GM21367 (cell line): ENCODE results near the gene TNIK.

Experiments
- ATAC-seq: cut with Tn5 transposase; IDR thresholded peaks from one replicate; pipeline ENCODE4 v1.9.1; 2021; ENCODE audit not compliant: unreplicated experiment

TNIK gene

DNA sequence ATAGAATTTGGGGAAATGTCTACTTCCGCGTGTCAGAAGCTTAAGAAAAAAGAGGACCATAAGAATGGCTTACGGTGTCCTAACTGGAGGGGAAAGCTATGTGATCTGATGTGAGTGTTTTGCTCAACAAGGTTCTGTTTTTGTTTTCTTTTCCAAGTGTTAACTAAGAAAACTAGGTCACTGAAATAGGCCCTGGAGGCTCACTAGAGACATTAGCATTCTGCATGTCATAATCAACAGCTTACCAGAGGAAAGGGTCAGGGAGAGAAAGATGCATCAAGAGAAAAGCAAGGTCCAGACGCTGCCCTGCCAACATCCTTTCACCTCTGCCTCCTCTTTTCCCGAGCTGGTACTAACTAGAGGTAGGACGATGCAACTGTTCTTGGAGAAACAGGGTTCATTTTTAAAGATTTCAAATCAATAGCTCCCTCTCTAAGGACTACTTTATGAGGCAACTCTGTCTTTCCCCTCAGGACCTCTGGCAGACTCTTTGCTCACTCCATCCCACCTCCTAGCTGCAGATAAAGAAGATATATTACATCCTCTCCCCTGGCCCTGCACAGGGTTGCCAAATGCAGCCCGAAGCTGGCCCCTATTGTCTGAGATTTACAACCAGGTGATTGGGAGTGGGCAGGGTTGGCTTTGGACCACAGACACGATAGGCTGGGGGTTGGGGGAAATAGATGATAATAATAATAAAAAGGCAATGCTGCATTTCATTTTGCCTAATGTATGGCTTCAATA lies 223.8 kb downstream of the TNIK start:
- ATAC-seq: no peak

DNA sequence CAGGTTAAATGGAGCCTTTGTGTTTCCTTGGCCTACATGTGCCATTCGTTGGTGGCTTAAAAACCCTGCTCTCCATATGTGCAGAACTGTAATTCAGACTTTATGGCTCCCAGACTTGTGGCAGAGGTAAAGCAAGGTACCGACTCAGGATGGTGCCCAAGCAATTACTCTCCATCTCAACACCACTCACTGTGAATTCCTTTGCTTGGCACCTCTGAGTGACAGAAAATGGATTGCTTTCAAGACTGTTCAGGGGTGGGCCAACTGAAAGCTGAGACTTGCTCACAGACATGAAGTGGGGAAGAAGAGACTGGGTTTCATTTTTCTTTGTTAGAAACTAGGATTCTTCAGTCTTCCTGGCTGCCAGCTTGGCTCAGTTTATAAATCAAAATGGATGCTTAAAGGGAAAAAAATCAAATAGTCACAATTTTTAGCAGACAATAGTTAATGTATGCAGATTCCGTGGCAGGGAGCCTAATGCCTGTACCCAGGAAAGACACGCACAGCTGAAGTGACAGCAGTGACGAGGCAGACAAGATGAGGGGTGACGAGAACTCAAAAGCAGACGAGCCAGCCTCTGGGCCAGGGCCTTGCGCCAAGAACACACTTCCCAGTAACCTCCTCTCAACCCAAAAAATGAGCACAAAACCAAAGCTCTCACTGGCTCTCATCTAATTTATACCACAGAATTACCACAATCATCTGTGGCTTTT lies 225.8 kb downstream of the TNIK start:
- no peak for ATAC-seq

DNA sequence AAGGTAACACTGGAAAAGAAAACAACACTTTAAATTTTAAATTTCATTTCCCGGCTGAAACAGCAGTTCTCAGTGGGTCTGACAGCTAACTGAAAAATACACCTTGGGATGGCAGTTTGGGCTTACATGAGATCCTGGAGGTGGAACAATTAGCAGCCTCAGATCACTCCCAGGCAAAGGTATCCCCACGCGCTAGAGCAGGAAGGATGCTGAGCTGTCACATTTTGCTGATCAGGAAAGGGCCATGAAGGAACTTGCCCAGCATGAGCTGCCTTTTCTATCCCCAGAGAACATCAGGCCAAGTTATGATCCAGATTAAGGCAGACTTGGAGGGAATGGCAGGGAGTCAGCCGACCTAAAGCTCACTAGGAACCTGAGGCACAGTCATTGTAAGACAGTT lies 228.8 kb downstream of the TNIK start:
- no peak for ATAC-seq

DNA sequence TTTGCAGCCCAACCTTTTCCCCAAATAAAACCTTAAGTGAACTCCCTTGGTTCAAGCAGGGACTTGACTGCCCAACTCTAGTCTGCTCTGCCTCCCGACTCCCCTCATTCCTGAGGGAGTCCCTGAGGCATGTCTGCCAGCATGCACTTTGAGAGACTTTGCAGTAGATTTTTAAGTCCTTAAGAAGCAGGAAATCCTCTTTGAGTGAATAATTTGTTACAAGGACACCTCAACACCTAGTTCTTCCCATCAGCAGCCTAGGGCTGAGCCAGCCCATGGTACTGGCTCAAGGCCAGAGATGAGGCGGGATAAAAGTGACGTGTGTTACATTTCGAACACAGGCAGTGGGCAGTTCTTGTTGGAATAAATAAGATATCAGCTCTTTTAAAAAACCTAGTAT lies 229.3 kb downstream of the TNIK start:
- no peak for ATAC-seq

DNA sequence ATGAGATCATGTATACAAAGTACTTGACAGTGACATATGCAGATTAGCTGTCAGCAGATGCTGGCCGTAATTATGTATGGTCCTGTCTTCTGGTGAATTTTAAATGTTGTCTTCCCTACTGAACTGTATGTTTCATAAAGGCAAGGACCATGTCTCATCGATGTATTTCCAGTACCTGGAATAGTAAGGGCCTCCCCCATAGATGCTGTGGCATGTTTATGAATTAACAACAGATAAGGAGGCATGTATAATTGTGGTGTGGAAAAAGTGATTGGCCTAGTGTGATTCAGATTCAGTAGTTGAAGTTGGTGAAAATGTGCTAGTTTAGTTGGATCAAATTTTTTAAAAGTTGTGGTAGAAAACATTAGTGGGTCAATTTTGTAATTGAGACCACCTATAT lies 231.0 kb downstream of the TNIK start:
- no peak for ATAC-seq

DNA sequence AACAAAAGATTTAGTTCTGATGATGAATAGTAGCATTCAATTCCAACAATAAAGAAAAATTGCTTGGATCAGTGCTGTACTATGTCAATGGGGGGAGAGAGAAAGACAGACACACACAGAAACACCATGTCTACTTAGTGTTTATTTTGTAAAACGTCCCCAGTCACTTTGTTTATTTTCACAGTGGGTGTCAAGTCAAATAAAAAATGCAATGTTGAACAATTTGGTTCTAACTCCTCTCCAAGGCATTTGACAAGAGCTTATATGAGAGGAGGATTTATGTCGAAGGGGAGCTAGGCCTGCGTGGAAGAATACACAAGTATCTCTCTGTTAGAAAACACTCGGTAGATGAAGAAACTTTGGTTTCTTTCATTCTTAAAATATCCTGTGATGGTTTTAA lies 232.0 kb downstream of the TNIK start:
- no peak for ATAC-seq

DNA sequence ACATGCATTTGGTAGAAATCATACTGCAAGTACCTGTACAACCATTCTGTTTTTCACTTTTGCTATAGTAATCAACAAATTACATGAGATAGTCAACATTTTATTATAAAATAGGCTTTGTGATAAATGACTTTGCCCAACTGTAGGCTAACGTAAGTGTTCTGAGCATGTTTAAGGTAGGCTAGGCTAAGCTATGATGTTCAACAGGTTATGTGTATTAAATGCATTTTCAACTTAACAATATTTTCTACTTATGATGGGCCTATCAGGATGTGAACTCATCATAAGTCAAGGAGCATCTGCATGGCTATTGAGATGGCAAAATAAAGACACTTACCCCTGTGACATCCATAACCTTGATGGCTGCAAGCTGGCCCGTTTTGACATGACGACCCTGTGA lies 232.4 kb downstream of the TNIK start:
- no peak for ATAC-seq

DNA sequence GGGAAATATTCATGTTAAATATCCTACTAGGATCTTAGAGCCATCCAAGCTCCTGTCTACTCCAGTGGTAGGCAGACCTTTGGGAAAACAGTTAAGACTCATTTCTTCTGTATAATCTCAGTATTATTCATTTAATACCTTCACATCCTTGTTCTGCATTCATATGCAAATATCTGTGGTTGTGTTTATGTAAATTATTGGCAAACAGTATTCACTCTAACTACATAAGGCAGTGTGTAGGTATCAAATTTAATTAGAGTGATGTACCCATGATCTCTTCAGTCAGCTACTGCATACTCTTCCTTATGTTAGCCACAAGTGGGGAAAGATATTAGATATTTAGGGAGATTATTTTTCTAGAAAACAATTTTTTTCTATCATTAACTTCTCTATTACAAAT lies 232.8 kb downstream of the TNIK start:
- no peak for ATAC-seq

DNA sequence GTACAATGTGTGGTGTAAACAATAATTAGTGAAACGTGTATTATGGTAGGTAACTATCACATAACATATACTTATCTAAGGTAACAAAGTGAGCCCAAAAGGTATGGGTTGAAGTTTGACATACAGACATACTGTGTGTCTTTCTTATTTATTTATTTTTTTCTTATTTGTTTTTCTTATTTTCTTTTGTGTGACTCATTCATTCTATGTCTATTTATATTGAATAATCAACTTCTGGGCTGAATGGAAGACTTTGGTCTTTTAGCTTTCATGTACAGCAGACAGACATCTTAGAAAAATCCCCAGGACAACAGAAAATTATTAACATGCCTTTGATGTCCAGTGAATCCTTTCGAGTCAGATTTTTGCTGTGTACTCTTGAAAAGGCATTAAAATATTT lies 233.4 kb downstream of the TNIK start:
- ATAC-seq: no peak

DNA sequence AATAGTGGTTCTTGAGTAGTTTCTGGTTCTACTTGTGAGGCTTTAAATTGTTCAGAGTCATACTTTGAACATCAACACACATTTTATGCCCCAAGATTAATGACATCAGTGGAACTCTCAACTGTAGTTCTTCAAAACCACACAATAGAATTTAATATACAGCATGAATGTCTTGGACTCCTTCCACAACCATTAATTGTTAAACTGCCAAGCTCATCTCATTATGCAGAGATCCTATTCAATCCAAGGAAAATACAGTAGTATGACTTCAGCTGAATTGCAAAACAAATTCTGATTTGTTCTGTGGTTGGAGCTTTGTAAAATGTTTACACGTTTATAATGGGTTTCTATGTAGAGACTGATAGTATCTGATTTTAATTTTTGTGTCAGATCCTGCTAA lies 234.5 kb downstream of the TNIK start:
- no peak for ATAC-seq

DNA sequence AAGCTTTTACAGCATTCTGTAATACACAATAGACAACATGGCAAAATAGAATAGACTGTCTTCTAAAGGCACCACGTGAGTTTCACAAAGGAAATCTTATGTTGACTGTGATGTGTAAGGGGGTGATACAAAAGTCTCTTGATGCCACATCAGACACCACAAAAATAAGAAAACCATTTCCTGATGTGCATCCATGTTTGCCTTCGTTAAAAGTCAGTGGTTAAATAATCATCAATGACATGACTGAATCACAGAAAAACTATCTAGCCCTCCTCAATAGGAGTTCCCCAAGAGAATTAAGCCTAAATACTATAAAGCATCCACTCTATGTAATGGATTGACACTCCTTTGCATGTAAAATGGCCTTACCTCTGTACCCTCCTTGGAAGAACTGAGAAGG lies 235.0 kb downstream of the TNIK start:
- no peak for ATAC-seq

DNA sequence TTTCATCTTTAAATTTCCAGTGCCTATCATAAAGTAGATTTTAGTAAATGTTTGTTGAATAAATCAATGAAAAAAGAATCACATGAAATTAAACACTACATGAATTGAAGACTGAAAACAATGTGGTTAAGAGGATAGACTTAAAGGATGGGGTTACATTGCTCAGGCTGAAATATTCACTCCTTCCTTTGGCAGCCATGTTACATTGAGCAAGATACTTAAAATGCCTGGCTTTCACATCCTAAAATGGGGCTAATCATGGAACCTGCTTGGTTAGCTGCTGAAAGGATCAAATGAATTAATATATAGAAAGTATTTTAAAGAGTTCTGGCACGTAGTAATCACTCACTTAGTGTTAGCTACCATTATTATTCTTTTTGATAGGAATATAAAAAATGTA lies 236.8 kb downstream of the TNIK start:
- no peak for ATAC-seq

DNA sequence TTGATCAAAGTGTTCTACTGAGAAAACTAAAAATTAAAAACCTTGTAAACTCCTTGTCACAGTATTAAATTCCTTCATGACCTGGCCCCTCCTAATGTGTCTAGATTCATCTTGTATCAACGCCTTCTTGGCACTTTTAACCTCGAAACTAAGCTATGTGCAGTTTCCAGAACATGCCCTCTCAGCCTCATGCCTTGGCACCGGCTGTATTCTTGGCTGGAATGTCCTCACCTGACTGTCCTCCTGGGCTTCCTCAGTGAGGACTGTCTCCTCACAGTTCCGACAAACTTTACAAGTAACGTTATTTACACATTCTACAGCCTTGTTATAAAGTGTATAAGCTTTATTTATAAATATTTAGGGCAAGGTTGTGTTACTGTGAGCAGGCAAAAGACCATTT lies 237.2 kb downstream of the TNIK start:
- ATAC-seq: no peak

DNA sequence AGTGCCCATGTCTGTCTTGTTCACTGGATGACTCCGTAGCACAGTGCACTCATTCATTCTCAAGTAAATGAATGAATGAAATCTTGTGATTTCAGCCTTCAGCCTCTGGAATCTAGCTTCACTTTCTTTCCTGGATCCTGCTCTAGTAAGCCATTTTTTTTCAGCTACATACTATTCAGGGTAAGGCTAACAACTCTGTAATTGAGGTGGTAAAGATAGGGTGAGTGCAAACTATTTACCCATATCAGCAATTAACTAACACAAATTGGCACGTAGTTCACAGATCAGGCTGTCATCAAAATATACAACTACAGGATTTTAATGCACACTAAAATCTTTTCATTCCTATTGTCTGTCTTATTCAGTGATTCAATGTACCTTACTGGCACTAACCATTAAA lies 238.6 kb downstream of the TNIK start:
- ATAC-seq: no peak

DNA sequence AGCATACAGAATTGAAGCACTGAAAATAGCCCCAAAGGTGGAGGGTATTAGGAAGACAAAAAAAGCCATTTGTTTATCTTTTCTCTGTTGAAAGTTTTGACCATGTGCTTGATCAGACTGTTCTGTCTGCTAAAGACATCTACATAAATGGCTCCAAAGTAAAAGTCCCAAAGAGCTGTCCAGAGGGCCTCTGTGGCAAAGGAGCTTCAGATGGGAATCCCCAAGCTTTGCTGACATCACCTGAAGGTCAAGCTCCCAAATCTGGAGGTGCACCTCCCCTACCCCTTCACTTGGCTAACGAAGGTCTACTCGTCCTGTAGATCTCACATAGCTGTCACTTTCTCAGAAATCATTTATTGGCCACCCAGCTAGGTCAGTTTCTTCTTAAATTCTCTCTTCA lies 239.1 kb downstream of the TNIK start:
- no peak for ATAC-seq

DNA sequence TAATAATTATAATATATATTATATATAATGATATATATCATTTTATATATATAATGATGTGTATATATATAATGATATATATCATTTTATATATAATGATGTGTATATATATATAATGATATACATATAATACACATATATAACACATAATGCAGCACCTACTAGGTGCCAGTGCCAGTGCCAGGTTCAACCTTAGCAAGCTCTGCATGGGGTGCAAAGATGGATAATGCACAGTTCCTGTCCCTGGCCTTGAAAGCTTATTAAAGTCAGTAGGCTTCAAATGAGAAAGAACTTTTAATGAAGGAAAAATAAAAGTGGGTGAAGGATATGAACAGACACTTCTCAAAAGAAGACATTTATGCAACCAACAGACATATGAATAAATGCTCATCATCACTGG lies 240.9 kb downstream of the TNIK start:
- no peak for ATAC-seq

DNA sequence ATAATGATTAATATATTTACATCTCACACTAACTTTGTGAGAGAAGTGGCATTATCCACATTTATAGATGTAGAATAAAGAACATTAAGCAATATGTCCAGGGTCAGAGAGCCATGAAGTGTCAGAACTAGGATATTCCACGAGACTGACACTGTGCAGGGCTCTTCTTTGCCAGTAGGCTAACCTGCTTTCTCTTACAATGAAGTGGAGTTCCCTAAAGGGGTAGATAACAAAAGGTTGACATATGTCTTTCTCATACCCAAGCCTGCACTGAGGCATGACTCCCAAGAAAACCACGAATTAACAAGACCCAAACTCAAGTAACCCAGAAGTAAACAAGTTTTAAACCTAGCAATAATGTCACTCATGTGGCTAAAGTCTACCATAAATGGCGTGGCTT lies 242.1 kb downstream of the TNIK start:
- ATAC-seq: no peak

DNA sequence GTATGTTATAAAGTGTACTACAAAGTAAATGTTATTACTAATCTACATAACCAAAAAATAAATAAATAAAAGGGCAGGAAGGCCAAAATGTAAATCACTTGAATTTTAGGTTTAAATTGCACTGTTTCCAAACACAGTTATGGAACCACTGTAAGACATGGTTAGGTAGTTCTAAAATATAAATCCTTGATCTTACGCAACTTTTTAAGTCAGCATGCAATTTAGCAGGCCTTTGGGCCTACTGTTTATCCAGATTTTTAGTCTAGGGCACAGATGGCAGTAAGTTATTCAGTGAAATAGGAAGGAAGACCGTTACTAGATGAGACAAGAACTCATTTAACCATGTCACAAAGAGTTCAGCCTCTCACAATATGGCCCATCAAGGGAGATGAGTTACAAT lies 246.3 kb downstream of the TNIK start:
- no peak for ATAC-seq

DNA sequence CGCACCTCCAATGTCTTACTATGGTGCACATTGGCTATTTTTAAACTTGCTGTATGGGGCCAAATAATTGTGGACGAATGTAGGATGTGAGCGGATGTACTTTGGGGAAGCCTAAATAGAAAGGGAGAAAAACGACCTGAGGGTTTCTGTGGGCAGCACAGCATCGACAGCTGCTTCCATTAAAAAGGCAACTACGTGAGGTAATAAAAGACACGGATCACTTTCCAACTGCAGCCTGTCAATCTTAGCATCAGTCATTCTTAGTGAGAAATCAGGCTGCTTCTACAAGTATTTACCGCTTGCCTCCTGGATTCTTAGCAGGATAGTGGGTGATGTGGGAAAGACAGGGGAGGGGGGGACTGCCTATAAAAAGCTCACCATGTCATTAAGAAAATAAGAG lies 247.0 kb downstream of the TNIK start:
- ATAC-seq: no peak

DNA sequence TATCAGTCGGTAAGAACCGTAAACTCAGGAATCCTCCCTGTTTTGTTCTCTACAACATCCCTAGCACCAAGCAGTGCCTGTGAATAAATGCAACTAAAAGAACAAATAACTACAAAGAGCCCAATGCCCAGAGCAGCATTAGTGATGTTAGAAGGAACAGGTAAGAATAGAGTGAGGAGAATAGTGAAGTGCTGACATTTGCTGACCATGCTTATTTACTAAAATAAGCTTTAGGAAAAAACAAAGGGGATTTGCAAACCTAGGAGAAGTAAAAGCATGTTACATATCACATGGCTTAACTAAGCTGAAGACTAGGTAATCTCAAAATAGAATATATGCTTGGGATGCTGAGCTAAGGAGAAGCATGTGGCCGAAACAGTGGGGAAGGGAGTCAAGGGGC lies 247.6 kb downstream of the TNIK start:
- ATAC-seq: no peak

DNA sequence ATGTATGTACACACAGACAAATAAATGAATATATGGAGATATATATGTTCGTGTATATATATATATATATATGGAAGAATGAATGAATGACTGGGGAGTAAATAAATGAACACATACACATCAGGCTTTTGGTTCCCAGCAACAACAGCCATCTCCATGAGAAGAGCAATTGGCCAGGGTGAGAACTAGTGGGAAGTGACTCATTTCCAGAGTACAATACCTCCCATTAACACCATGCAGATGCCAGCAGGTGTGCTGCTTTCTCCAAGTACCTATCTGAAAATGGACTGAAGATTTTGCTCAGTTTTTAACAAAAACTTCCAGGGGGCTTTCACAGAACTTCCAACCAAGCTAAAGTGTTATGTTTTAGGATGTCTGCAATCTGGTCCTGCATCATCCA lies 253.9 kb downstream of the TNIK start:
- no peak for ATAC-seq

DNA sequence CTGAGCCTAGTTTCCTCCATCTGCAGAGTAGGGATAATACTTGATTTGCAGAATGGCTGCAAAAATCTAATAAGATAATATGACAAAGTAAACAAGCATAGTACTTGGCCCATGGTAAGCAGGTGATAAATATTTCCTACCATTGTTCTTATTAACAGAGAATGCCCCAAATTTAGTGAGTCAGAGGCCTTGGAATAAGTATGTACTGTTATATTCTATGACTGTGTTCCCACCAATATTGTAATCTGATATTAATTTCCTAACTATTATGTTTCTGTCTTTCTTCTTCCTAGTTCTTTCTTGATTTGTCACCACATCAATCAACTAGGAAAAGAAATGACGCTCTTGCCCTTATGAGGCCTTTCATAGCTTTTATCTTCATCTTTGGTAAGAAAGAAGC lies 255.3 kb downstream of the TNIK start:
- no peak for ATAC-seq

DNA sequence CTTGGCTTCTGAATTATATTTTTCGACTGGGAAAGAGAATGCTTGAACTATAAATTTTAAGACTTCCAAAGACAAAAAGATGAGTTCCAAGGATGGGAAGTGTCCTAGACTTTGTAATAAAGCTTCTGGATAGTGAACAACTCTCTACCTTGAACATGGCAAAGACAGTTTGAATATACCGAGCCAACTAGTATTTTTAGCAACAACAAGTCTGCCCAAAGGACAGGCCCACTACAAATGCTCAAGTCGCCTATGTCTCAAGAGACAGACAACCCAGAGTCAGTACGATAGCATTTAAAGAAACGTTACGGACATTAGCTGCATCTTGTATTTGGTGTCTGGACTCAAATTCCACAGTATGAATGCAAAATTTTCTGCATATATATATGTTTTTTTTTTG lies 258.4 kb downstream of the TNIK start:
- no peak for ATAC-seq
